Natural killer cell (primary cell): Measurements from ENCODE around the gene SLC2A11. TPM values are rescaled to one million over a fixed set of nuclear protein-coding genes. Genes with fewer than 3 reads are reported as not detected.

ENCODE experiments used
- ATAC-seq, 3 donors: fragments of 150-1000 bp in 2 of 3; fragments of 200-7000 bp in 1 of 3; cut with Tn5 transposase; 1 replicate in 1 of 3; 2 replicates in 2 of 3; pipeline ENCODE4 v1.10.0; 2021; ENCODE audit warnings: mild to moderate bottlenecking in 2 of 3, moderate library complexity in 2 of 3
- DNase-seq, 2 donors: peaks; one replicate each; pipeline versions ENCODE4 v3.0.0 to v3.0.0-alpha.2; 2013 to 2021; ENCODE audit warnings: mixed read lengths in 1 of 2
- H3K27ac ChIP-seq: one replicate; pipeline ENCODE4 v1.5.1; 2013; ENCODE audit warnings: mild to moderate bottlenecking, low read length
- H3K27me3 ChIP-seq: one replicate; pipeline ENCODE4 v1.6.1; 2013; ENCODE audit warnings: low read length; ENCODE audit not compliant: control insufficient read depth, insufficient read depth
- H3K36me3 ChIP-seq: one replicate; pipeline ENCODE4 v1.6.1; 2013; ENCODE audit warnings: low read length; ENCODE audit not compliant: control insufficient read depth, insufficient read depth
- H3K4me1 ChIP-seq: one replicate; pipeline ENCODE4 v1.6.1; 2013; ENCODE audit warnings: low read length; ENCODE audit not compliant: control insufficient read depth, insufficient read depth
- H3K4me3 ChIP-seq: one replicate; pipeline ENCODE4 v1.5.1; 2013; ENCODE audit warnings: low read length
- H3K9me3 ChIP-seq: one replicate; pipeline ENCODE4 v1.6.1; 2013; ENCODE audit warnings: low read length; ENCODE audit not compliant: control insufficient read depth, insufficient read depth
- H3K27ac Mint-ChIP-seq, 2 donors: one replicate each; pipeline ENCODE4 v1.8.0; 2022; ENCODE audit warnings: mild to moderate bottlenecking in 2 of 2, mixed read lengths in 2 of 2, moderate library complexity in 1 of 2
- H3K27me3 Mint-ChIP-seq, 2 donors: one replicate each; pipeline ENCODE4 v1.8.0; 2022; ENCODE audit warnings: low read depth in 2 of 2, mixed read lengths in 2 of 2
- H3K36me3 Mint-ChIP-seq: one replicate; pipeline ENCODE4 v1.8.0; 2022; ENCODE audit warnings: mixed read lengths
- H3K4me1 Mint-ChIP-seq, 2 donors: one replicate each; pipeline ENCODE4 v1.8.0; 2022; ENCODE audit warnings: mixed read lengths in 2 of 2
- H3K4me3 Mint-ChIP-seq: one replicate; pipeline ENCODE4 v1.8.0; 2022; ENCODE audit warnings: mild to moderate bottlenecking, moderate library complexity, mixed read lengths
- H3K9me3 Mint-ChIP-seq, 2 donors: one replicate each; pipeline ENCODE4 v1.8.0; 2022; ENCODE audit warnings: mixed read lengths in 2 of 2
- WGBS: methylation state at CpG from one replicate; pipeline ENCODE4 v1.1.7; 2013; ENCODE audit warnings: missing lambda C conversion rate; ENCODE audit not compliant: insufficient coverage; 5-methylcytosine and 5-hydroxymethylcytosine counted together
- intact Hi-C: fragments of 100-400 bp; cut with micrococcal nuclease; formaldehyde crosslinking; loops from one replicate; pipeline ENCODE4 v1.14.2; 2022
- total RNA-seq, 4 donors: library from RNA; stranded (reverse); fragments of 120-200 nt in 1 of 4; gene quantifications; one replicate each; pipeline versions ENCODE4 v1.2.3 to v1.2.4, GENCODE V29; 2013 to 2022
- TF ChIP-seq, protein P1 (sequence below): fragments of 200-600 bp; IDR thresholded peaks from one replicate; pipeline ENCODE4 v1.8.0; 2022; ENCODE audit warnings: antibody characterized with exemption

SLC2A11 gene
- total RNA-seq, 3 donors from 2014 or later (not counting 1 experiment from before 2014, with no cell fraction given): 9.2 to 14.1 (median 11.8) TPM

- Mint-ChIP-seq H3K27ac (no peak overlapping the region), H3K27me3 (no peaks in the 10 kb centered on the region), H3K36me3 (no peaks in the 10 kb centered on the region), H3K4me3 (no peak overlapping the region), H3K9me3 (no peaks in the 10 kb centered on the region), H3K4me1 (peaks cover 6 to 18% of the 10 kb centered on the region in 2 donors)
- Histone ChIP-seq H3K4me3 (no peak overlapping the region), H3K27ac (no peak overlapping the region), H3K4me1 (no peaks in the 10 kb centered on the region), H3K9me3 (no peaks in the 10 kb centered on the region), H3K27me3 (no peaks in the 10 kb centered on the region), H3K36me3 (peaks cover 7% of the 10 kb centered on the region)
- no peak for ATAC-seq
- DNase-seq: no peak
- 86% methylated on average over 4 of the region's 4 CpGs for WGBS
- TF ChIP-seq, protein P1, sequence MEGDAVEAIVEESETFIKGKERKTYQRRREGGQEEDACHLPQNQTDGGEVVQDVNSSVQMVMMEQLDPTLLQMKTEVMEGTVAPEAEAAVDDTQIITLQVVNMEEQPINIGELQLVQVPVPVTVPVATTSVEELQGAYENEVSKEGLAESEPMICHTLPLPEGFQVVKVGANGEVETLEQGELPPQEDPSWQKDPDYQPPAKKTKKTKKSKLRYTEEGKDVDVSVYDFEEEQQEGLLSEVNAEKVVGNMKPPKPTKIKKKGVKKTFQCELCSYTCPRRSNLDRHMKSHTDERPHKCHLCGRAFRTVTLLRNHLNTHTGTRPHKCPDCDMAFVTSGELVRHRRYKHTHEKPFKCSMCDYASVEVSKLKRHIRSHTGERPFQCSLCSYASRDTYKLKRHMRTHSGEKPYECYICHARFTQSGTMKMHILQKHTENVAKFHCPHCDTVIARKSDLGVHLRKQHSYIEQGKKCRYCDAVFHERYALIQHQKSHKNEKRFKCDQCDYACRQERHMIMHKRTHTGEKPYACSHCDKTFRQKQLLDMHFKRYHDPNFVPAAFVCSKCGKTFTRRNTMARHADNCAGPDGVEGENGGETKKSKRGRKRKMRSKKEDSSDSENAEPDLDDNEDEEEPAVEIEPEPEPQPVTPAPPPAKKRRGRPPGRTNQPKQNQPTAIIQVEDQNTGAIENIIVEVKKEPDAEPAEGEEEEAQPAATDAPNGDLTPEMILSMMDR: no peak
- intact Hi-C loops: no loop called here
Observed at GRCh38 chr22:23901600-23901999, 43.9 kb downstream of the SLC2A11 start.

- Histone ChIP-seq H3K36me3 (no peaks in the 10 kb centered on the region), H3K4me1 (no peaks in the 10 kb centered on the region), H3K9me3 (no peaks in the 10 kb centered on the region), H3K27ac (no peak overlapping the region), H3K4me3 (no peak overlapping the region), H3K27me3 (no peaks in the 10 kb centered on the region)
- TF ChIP-seq, protein P1: no peak
- intact Hi-C loops: no loop called here
- Mint-ChIP-seq H3K9me3 (no peaks in the 10 kb centered on the region), H3K27me3 (no peaks in the 10 kb centered on the region), H3K36me3 (no peaks in the 10 kb centered on the region), H3K4me3 (no peak overlapping the region), H3K27ac (no peak overlapping the region), H3K4me1 (peaks cover 6 to 12% of the 10 kb centered on the region in 2 donors)
- ATAC-seq (no peak), DNase-seq (no peak)
- 92% methylated on average over 8 of the region's 8 CpGs for WGBS
Observed at GRCh38 chr22:23903328-23903971, 45.8 kb downstream of the SLC2A11 start.

DNA sequence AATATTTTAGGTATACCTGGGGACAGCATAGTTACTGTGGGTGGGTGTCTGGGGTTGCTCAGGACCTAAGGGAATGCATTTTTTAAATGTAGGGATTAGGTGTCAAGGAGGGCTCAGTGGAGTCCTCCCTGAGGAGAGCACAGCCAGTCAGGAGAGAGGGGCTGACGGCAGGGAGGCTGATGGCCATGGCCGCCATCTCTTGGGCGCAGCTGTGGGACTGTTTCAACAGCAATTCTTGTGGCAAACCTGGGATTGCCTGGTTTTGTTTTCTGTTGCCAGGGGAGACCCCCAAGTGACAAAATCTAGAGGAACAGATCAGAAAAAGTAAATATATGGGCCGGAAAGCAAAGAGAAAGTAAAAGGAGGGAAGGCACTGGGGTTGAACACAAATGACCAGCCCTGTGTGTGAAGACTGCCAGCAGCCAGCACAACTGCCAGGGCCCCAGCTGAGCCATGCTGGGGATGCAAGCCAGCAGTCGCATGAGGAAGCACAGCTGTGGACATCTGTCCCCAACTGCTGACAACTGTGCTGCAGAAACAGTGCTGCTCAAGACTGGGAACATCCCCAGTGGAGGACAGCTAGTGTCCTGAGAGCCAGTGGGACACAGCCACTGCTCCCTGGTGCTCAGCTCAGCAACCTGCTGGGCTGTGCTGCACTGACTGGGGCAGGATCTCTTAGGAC is 47.0 kb downstream of the SLC2A11 start:
- ATAC-seq: no peak
- no peaks in the 10 kb centered on the region for H3K9me3 ChIP-seq
- no peaks in the 10 kb centered on the region for H3K36me3 ChIP-seq
- Mint-ChIP-seq H3K4me1 (peaks cover 0 to 12% of the 10 kb centered on the region in 2 donors), H3K4me3 (no peak overlapping the region), H3K9me3 (no peaks in the 10 kb centered on the region), H3K27me3 (no peaks in the 10 kb centered on the region), H3K36me3 (no peaks in the 10 kb centered on the region), H3K27ac (no peak overlapping the region)
- H3K27me3 ChIP-seq: no peaks in the 10 kb centered on the region
- no peak for DNase-seq
- H3K4me1 ChIP-seq: no peaks in the 10 kb centered on the region
- H3K4me3 ChIP-seq: no peak overlapping the region
- no peak overlapping the region for H3K27ac ChIP-seq
- 68% methylated on average over 5 of the region's 5 CpGs for WGBS
- TF ChIP-seq, protein P1: no peak
- intact Hi-C loops: no loop called here
